Measurements from ENCODE around the gene CTRL. TPM values are rescaled to one million over a fixed set of nuclear protein-coding genes. Genes with fewer than 3 reads are reported as not detected.

The CTRL gene
- total RNA-seq, 1 experiment from 2014 or later: 1.3 TPM

DNA sequence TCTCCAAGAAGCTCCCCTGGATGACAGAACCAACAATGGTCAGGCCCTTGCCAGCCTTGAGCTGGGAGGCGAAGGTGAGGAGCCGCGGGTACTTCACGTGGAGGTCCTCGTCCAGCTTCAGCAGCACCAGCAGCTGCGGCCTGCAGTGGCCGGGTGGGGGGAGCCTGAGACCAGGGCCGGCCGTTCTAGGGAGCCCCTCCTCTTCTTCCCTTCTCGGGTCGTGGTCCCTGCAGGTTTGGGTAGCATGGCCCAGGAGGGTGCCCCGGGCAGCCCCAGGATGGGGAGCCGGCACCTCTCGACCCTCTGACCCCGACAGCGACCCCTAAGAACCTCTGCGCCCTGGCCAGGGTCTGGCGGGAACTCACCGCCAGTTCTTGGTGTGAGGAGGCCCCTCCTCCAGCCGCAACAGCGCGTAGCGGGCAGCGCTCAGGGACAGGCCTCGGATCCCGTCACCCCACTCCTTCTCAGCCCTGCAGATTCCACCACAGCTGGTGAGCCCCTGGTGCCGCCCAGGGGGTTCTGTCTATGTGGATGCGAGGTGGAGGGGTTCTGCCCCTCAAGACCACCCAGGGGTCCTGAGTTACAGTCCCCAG is 15.4 kb upstream of the CTRL start:
- ChIA-PET CTCF (interaction anchor here (0.6 kb wide), 1 partner anchor 369 kb away, joined by 3 read pairs; no protein-coding TSS in a partner anchor), POLR2A (ENCODE audit: unreplicated experiment) (interaction anchor here (0.5 kb wide), 1 partner anchor 20 kb away, joined by 3 read pairs; no protein-coding TSS in a partner anchor)
- no TSS peak for BruUV-seq (replicated peaks)
- TF ChIP-seq, protein P1, sequence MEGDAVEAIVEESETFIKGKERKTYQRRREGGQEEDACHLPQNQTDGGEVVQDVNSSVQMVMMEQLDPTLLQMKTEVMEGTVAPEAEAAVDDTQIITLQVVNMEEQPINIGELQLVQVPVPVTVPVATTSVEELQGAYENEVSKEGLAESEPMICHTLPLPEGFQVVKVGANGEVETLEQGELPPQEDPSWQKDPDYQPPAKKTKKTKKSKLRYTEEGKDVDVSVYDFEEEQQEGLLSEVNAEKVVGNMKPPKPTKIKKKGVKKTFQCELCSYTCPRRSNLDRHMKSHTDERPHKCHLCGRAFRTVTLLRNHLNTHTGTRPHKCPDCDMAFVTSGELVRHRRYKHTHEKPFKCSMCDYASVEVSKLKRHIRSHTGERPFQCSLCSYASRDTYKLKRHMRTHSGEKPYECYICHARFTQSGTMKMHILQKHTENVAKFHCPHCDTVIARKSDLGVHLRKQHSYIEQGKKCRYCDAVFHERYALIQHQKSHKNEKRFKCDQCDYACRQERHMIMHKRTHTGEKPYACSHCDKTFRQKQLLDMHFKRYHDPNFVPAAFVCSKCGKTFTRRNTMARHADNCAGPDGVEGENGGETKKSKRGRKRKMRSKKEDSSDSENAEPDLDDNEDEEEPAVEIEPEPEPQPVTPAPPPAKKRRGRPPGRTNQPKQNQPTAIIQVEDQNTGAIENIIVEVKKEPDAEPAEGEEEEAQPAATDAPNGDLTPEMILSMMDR (conservative IDR thresholded peaks at IDR 0.05): no peak
- TF ChIP-seq EZH2 (IDR thresholded peaks at IDR 0.05; ENCODE audit: low read depth): no peak
- Histone ChIP-seq H3K4me3 (no peak overlapping the region), H3K36me3 (ENCODE audit: low read depth) (no peaks in the 10 kb centered on the region), H4K20me1 (ENCODE audit: insufficient read depth) (peaks cover 6% of the 10 kb centered on the region), H3K4me1 (replicated peaks; ENCODE audit: insufficient read depth) (no peaks in the 10 kb centered on the region), H2AFZ (no peak overlapping the region), H3K79me2 (ENCODE audit: low read depth) (no peaks in the 10 kb centered on the region), H3K27me3 (ENCODE audit: insufficient read depth, low read depth) (no peaks in the 10 kb centered on the region), H3K9me2 (ENCODE audit: insufficient read depth) (no peaks in the 10 kb centered on the region), H3F3A (ENCODE audit: insufficient read depth, low read depth) (peaks cover 2% of the 10 kb centered on the region; the same call in 1 of the 2 replicates), H3K27ac (no peak overlapping the region), H3K4me2 (no peak overlapping the region), H3K9me3 (ENCODE audit: insufficient read depth, low read depth) (no peaks in the 10 kb centered on the region)
- intact Hi-C loops (cut with micrococcal nuclease; ENCODE audit: unreplicated experiment): loop anchor here (10.0 kb wide), 1 partner anchor 98 kb away; no protein-coding TSS in a partner anchor
- DNase-seq: no peak

DNA sequence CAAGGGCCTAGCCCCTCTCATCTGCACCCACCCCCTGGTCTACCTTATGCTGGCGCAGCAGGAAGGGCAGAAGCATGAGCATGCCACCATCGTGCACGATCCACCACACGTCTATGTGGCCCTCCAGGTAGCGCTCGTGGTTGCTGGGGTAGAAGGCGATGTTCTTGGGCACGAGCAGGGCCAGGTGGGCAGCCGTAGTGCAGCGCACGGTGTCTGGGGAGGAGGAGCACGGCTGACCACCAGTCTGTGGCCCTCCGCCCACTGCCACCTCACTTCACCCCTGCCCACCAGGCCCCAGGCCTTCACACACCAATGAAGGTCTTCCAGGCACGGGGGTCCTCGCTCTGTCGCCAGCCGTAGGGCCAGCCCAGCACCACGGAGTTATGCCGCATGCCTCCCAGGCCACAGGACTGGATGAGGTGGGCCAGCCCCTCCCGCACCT is 14.5 kb upstream of the CTRL start:
- BruUV-seq (replicated peaks): no TSS peak
- no peak overlapping the region for H2AFZ ChIP-seq
- no peak for DNase-seq
- no peaks in the 10 kb centered on the region for H3K27me3 ChIP-seq (ENCODE audit: insufficient read depth, low read depth)
- H3K9me2 ChIP-seq (ENCODE audit: insufficient read depth): no peaks in the 10 kb centered on the region
- no peaks in the 10 kb centered on the region for H3K36me3 ChIP-seq (ENCODE audit: low read depth)
- H3K79me2 ChIP-seq (ENCODE audit: low read depth): no peaks in the 10 kb centered on the region
- no peak overlapping the region for H3K27ac ChIP-seq
- ChIA-PET CTCF (no interaction called here), POLR2A (ENCODE audit: unreplicated experiment) (no interaction called here)
- no peaks in the 10 kb centered on the region for H3K9me3 ChIP-seq (ENCODE audit: insufficient read depth, low read depth)
- H3K4me1 ChIP-seq (replicated peaks; ENCODE audit: insufficient read depth): no peaks in the 10 kb centered on the region
- TF ChIP-seq EZH2 (IDR thresholded peaks at IDR 0.05; ENCODE audit: low read depth): no peak
- TF ChIP-seq, protein P1 (conservative IDR thresholded peaks at IDR 0.05): no peak
- H4K20me1 ChIP-seq (ENCODE audit: insufficient read depth): peaks cover 14% of the 10 kb centered on the region
- intact Hi-C loops (cut with micrococcal nuclease; ENCODE audit: unreplicated experiment): loop anchor here (10.0 kb wide), 1 partner anchor 99 kb away; no protein-coding TSS in a partner anchor
- no peak overlapping the region for H3K4me3 ChIP-seq
- H3K4me2 ChIP-seq: no peak overlapping the region
- peaks cover 9% of the 10 kb centered on the region for H3F3A ChIP-seq (ENCODE audit: insufficient read depth, low read depth)

DNA sequence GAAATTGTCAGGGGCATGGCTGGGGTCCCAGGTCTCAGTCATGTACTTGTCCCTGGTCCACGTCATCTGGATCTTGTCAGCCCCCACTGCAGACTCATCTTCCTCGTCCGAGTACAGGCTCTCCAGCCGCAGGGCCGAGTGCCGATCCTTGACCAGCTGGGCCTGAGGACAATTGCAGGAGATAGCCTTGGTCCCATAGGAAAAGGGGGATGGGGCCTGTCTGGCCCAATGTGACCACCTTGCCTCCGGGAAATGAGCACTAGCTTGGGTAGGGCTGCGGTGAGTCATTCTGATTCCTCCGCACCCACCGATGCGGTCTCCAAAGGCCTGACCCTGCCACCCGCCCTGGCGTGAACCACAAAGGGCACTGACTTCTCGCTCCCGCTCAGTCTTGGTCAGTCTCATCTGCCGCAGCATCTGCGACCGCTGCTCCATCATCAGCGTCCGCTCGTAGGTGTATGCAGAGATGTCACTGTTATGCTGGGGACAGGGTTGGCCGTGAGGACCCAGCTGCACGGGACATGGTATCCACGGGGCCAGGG is 13.8 kb upstream of the CTRL start:
- POLR2A ChIA-PET (ENCODE audit: unreplicated experiment): no interaction called here

More for the DNA sequence above, 13.8 kb upstream of the CTRL start:
- H4K20me1 ChIP-seq (ENCODE audit: insufficient read depth): peaks cover 14% of the 10 kb centered on the region
- intact Hi-C loops (cut with micrococcal nuclease; ENCODE audit: unreplicated experiment): loop anchor here (10.0 kb wide), 1 partner anchor 99 kb away; no protein-coding TSS in a partner anchor
- no peaks in the 10 kb centered on the region for H3K36me3 ChIP-seq (ENCODE audit: low read depth)
- H3K9me3 ChIP-seq (ENCODE audit: insufficient read depth, low read depth): no peaks in the 10 kb centered on the region
- no peaks in the 10 kb centered on the region for H3K9me2 ChIP-seq (ENCODE audit: insufficient read depth)
- H3K4me1 ChIP-seq (replicated peaks; ENCODE audit: insufficient read depth): no peaks in the 10 kb centered on the region
- no peak for TF ChIP-seq EZH2 (IDR thresholded peaks at IDR 0.05; ENCODE audit: low read depth)
- TF ChIP-seq, protein P1 (conservative IDR thresholded peaks at IDR 0.05): no peak
- no peak overlapping the region for H3K4me2 ChIP-seq
- DNase-seq: no peak
- peaks cover 14% of the 10 kb centered on the region for H3F3A ChIP-seq (ENCODE audit: insufficient read depth, low read depth)
- no peak overlapping the region for H3K4me3 ChIP-seq
- no peaks in the 10 kb centered on the region for H3K27me3 ChIP-seq (ENCODE audit: insufficient read depth, low read depth)
- no peaks in the 10 kb centered on the region for H3K79me2 ChIP-seq (ENCODE audit: low read depth)
- no peak overlapping the region for H2AFZ ChIP-seq
- BruUV-seq (replicated peaks): no TSS peak
- CTCF ChIA-PET: no interaction called here
- H3K27ac ChIP-seq: no peak overlapping the region
